22Rv1 (cell line): Measurements from ENCODE around the gene WDR27.

Experiments used
- CTCF ChIP-seq: fragments of 450-650 bp; IDR thresholded peaks from 2 replicates; pipeline ENCODE4 v1.5.1; 2017; ENCODE audit warnings: mild to moderate bottlenecking
- ZFX ChIP-seq: fragments of 450-650 bp; IDR thresholded peaks from 2 replicates; pipeline ENCODE4 v1.6.1; 2017; ENCODE audit warnings: antibody characterized with exemption, borderline replicate concordance

- TF ChIP-seq CTCF = no peak
- no peak for TF ChIP-seq ZFX
Measured at GRCh38 chr6:169487579-169488436, 214.0 kb downstream of the WDR27 start.
